Activated CD8-positive, alpha-beta memory T cell treated with anti-CD3 and anti-CD28 coated beads, Interleukin-2, amount 50 U/mL, for 24 hours (primary cell): ENCODE data around the gene FOCAD.

ENCODE experiments used
- DNase-seq: peaks from one replicate; pipeline ENCODE4 v3.0.0-alpha.2; 2020; ENCODE audit errors: extremely low read depth

Gene FOCAD

DNA sequence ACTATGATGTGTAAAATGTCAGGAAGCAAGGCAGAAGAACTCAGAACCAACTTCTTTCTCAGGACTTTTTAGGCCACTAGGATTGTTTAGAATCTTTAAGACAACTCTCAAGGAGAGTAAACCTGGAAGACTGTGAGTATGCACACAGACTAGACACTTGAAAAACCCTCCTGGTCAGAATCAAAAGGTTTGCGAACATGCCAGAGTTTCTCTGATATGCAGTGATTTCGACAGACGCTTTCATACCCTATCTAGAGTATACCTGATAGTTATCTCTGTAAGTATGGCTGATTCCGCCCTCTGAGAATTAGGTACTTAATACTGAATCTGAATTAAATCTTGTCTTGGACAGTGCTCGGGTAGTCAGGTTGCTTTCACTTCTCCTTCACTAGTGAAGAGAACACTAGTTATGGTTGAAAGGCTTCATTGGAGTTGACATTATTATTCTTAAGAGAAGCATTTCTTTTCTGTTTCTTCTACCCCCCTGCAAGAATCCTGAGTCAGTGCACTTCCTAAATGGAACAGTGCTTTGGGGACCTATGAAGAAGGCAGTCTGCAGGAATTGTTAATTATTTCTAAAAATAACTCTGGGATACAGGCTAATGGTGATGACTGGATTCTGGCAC lies 189.3 kb downstream of the FOCAD start:
- DNase-seq: no peak

DNA sequence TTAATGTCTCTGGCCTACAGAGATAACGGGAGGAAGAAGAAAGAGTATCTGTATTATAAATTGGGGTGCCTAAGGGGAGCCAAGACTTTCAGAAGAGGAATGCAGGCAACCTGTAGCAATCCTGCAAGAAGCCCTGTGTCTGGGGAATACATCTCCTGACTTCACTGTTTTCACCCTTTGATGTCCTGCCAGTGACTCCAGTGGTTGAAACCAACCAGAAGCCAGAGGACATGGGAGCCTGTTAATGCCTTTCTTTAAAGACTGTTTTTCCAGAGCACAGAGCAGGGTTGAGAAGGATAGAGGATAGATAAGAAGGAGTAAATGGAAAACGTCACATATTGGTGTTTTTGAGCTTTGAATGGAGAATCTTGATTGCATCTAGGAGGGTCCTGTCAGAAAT lies 196.2 kb downstream of the FOCAD start:
- DNase-seq: no peak

DNA sequence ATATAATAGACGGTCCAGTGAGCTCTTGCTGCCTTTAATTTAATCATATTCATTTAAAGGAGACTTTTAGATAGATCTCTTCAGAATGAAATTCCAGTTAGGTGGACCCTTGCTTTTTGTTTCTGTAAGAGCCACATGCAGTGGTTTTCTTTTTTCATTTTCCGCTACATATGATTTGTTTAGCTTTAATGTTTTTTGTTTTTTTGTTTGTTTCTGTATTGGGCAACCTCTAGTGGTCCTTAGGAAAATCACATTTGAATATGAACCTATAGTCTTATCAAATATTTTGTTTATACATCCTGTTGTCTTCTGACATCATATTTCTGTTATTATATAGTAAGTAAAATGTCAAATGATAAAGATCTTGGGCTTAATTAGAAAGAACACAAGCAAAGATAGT lies 196.6 kb downstream of the FOCAD start:
- no peak for DNase-seq

GRCh38 chr9:20884985-20885593 lies 201.0 kb downstream of the FOCAD start:
- peak; percentile 21 for DNase-seq

GRCh38 chr9:20898885-20899554 lies 215.0 kb downstream of the FOCAD start:
- no peak for DNase-seq

- DNase-seq: no peak
Measured at GRCh38 chr9:20903212-20903611, 219.2 kb downstream of the FOCAD start.

DNA sequence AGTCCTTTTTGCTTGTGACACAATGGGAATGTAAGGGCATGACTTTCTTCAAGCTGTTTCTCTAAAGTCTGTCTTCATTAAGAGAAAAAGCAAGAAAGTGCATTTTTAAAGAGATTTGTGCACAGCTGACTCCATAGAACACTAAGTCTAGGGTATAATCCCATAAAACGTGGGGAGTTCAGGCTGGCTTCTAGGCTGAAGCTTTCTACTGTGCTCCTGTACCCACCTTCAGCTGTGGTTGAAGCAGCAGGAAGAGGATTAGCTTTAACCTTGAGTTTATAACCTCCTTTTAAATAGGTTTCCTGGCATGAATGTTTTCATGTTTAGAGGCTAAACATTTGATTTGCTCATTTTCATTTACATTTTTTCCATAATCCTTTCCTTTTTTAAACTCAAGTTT lies 220.9 kb downstream of the FOCAD start:
- DNase-seq: no peak

GRCh38 chr9:20906326-20906725 lies 222.3 kb downstream of the FOCAD start:
- DNase-seq: no peak

GRCh38 chr9:20908461-20908860 lies 224.4 kb downstream of the FOCAD start:
- DNase-seq: no peak

GRCh38 chr9:20914556-20914955 lies 230.5 kb downstream of the FOCAD start:
- DNase-seq: no peak

DNA sequence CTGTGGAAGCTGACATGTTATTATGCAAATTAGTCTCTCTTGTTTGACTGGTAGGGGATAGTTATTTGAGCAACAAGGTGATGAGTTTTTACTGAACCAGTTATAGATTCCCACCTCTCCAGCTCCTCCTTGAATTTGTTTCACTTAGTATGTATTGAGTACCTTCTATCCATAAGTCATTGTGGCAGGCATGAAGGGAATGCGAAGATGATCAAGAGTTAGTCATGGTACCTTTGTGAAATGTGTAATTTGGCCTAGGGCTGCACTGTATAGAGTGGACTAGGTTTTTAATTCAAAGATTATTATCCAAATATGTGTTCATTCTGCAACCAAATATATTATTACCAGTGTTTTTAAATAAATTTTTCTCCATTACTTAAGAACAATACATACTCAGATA lies 237.3 kb downstream of the FOCAD start:
- no peak for DNase-seq

GRCh38 chr9:20925256-20926045 lies 241.4 kb downstream of the FOCAD start:
- no peak for DNase-seq

DNA sequence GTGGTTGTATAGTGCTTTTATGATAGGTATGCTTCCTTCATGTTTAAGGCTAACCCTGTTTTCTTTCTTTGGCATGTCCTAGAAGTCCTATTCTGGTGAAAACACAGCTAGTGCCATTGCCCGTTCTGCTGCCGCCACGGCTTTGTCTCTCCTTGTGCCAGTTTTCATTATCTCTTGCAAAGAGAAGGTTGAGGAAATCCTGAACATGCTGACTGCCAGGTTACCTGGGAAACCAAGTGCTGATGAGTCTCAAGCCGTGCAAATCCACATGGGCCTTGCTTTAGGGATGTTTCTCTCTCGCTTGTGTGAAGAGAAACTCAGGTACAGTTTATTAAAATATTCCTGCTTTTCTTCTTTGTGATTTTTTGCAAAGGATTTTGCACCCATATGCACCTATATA lies 245.2 kb downstream of the FOCAD start:
- DNase-seq: no peak

GRCh38 chr9:20930836-20931235 lies 246.8 kb downstream of the FOCAD start:
- DNase-seq: no peak

- no peak for DNase-seq
Measured at GRCh38 chr9:20940447-20941173, 256.6 kb downstream of the FOCAD start.

- no peak for DNase-seq
Measured at GRCh38 chr9:20941174-20941690, 257.2 kb downstream of the FOCAD start.

DNA sequence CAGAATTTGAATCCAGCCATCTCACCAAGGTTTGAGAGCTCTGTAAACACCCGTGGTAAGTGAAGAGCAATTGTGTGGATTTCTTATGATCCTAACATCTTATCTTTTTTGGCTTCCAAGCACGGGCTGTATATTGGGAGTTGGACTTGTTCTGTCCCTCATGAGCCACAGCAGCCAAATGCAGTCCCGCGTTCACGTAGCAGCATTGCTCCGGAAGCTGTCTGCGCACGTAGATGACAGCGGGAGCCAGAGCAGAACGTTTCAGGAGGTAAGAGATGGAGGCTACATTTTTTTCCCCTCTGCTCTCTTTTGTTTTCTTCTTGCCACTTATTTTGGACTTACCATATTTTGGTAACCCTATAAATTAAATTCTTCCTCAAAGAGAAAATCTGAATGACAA lies 260.4 kb downstream of the FOCAD start:
- no peak for DNase-seq

DNA sequence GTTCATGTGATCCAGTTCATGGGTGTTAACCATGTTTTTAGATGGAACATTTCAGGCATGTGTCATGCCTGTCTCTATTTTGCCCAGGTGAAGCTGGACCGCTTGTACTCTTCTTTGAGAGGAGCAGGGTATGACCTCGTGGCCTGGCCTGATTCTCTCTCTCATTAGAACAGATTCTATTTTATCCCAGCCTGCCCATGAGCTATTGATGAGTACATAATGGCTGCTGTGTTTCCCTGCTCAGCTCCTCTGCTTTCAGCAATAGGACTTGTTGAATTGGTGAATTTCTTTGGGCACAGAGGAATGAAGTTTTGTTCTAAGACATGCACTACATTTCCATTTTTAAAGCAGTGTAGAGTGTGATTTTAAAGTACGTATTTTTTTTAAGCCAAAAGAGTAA lies 261.2 kb downstream of the FOCAD start:
- no peak for DNase-seq

DNA sequence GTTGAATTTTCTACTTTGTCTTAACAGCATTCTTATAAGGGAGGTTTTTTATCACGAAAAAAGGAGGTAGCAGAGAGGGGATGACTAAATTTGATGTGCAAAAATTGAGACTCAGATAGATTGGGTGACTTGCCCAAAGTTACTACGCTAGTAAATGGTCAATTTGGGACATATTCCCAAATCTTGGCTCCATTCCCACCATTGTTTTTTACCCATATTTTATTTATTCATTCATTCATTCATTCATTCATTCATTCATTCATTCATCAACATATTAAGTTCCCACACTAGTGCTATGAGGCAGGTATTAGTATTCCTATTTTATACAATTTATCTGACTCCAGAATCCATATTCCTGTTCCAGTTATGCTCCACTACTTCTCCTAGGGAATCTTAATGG lies 261.8 kb downstream of the FOCAD start:
- DNase-seq: no peak

GRCh38 chr9:20948703-20949102 lies 264.6 kb downstream of the FOCAD start:
- DNase-seq: no peak

GRCh38 chr9:20950707-20951106 lies 266.6 kb downstream of the FOCAD start:
- DNase-seq: no peak
